ENCODE results near the gene WRNIP1.

- no peak for TF ChIP-seq POLR2A (IDR thresholded peaks at IDR 0.05; ENCODE audit: low read depth, low read length)
- no peak for TF ChIP-seq CTCF (conservative IDR thresholded peaks at IDR 0.05; ENCODE audit: low read depth, low read length)
- no peak for TF ChIP-seq MAFK (IDR thresholded peaks at IDR 0.05; ENCODE audit: low read depth, low read length)
- no peak for TF ChIP-seq SMC3 (IDR thresholded peaks at IDR 0.05; ENCODE audit: low read depth, low read length)
Measured at GRCh38 chr6:2733736-2734480, 31.3 kb upstream of the WRNIP1 start.

All from IMR-90 (cell line).